ENCODE data around the gene FBXL20. TPM values are rescaled to one million over a fixed set of nuclear protein-coding genes. Genes with fewer than 3 reads are reported as not detected.

Gene FBXL20
- total and polyA plus RNA-seq, 2 donors (not counting 1 experiment from before 2014, with no cell fraction given), result 7.6 to 14.5 TPM

DNA sequence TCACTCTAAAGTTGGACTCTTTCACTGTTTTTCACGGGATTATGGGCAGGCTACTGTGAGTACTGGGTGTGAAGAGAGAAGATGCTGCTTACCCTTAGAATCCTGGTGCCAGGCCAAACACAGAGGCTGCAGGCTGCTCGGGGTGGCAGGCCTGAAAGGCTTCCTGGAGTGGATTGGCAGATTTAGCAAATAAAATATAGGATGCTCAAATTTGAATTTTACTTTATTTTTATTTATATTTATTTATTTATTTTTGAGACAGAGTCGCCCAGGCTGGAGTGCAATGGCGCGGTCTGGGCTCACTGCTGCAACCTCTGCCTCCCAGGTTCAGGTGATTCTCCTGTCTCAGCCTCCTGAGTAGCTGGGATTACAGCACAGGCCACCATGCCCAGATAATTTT is 160.8 kb downstream of the FBXL20 start:
- Histone ChIP-seq H3K27ac (ENCODE audit: insufficient read depth, low read length) (no peak overlapping the region), H3K27me3 (ENCODE audit: control insufficient read depth, insufficient read depth, low read length) (peaks cover 12% of the 10 kb centered on the region), H3K36me3 (ENCODE audit: control insufficient read depth, insufficient read depth, low read length) (no peaks in the 10 kb centered on the region), H3K9me3 (ENCODE audit: control insufficient read depth, insufficient read depth, low read depth, low read length) (no peaks in the 10 kb centered on the region), H3K4me3 (replicated peaks in 1 of 4; ENCODE audit: control extremely low read depth in 1 of 4, insufficient read depth in 1 of 4, low read depth in 3 of 4, low read length in 4 of 4) (no peak overlapping the region), H3K9ac (ENCODE audit: insufficient read depth, low read length) (no peak overlapping the region), H3K4me1 (ENCODE audit: control insufficient read depth, extremely low read depth, insufficient read depth, low read length) (no peaks in the 10 kb centered on the region), H4K20me1 (ENCODE audit: control insufficient read depth, extremely low read depth, insufficient read depth, low read length) (no peaks in the 10 kb centered on the region), H3K4me2 (ENCODE audit: extremely low read depth, insufficient read depth, low read length) (no peak overlapping the region), H3K79me2 (ENCODE audit: control insufficient read depth, insufficient read depth, low read length) (no peaks in the 10 kb centered on the region), H2AFZ (ENCODE audit: low read length) (no peak overlapping the region)
- DNase-seq (ENCODE audit: low read depth in 2 of 2), result no peak
- no peak for TF ChIP-seq EZH2 (IDR thresholded peaks at IDR 0.05; ENCODE audit: low read length, missing control alignments)
- TF ChIP-seq, protein P1, sequence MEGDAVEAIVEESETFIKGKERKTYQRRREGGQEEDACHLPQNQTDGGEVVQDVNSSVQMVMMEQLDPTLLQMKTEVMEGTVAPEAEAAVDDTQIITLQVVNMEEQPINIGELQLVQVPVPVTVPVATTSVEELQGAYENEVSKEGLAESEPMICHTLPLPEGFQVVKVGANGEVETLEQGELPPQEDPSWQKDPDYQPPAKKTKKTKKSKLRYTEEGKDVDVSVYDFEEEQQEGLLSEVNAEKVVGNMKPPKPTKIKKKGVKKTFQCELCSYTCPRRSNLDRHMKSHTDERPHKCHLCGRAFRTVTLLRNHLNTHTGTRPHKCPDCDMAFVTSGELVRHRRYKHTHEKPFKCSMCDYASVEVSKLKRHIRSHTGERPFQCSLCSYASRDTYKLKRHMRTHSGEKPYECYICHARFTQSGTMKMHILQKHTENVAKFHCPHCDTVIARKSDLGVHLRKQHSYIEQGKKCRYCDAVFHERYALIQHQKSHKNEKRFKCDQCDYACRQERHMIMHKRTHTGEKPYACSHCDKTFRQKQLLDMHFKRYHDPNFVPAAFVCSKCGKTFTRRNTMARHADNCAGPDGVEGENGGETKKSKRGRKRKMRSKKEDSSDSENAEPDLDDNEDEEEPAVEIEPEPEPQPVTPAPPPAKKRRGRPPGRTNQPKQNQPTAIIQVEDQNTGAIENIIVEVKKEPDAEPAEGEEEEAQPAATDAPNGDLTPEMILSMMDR (conservative IDR thresholded peaks at IDR 0.05 in 1 of 2, IDR thresholded peaks at IDR 0.05 in 1 of 2; ENCODE audit: low read depth in 1 of 2, low read length in 2 of 2), result no peak

GRCh38 chr17:39239640-39240314 is 161.6 kb downstream of the FBXL20 start:
- no peak for TF ChIP-seq EZH2 (IDR thresholded peaks at IDR 0.05; ENCODE audit: low read length, missing control alignments)
- TF ChIP-seq, protein P1 (conservative IDR thresholded peaks at IDR 0.05 in 1 of 2, IDR thresholded peaks at IDR 0.05 in 1 of 2; ENCODE audit: low read depth in 1 of 2, low read length in 2 of 2), result peak; percentile 23 to 50
- no peak for DNase-seq (ENCODE audit: low read depth in 2 of 2)
- H3K79me2 ChIP-seq (ENCODE audit: control insufficient read depth, insufficient read depth, low read length), result no peaks in the 10 kb centered on the region
- H2AFZ ChIP-seq (ENCODE audit: low read length), result no peak overlapping the region
- no peak overlapping the region for H3K4me3 ChIP-seq (replicated peaks in 1 of 4; ENCODE audit: control extremely low read depth in 1 of 4, insufficient read depth in 1 of 4, low read depth in 3 of 4, low read length in 4 of 4)
- H3K9ac ChIP-seq (ENCODE audit: insufficient read depth, low read length), result no peak overlapping the region
- peaks cover 12% of the 10 kb centered on the region for H3K27me3 ChIP-seq (ENCODE audit: control insufficient read depth, insufficient read depth, low read length)
- H3K4me1 ChIP-seq (ENCODE audit: control insufficient read depth, extremely low read depth, insufficient read depth, low read length), result no peaks in the 10 kb centered on the region
- no peaks in the 10 kb centered on the region for H4K20me1 ChIP-seq (ENCODE audit: control insufficient read depth, extremely low read depth, insufficient read depth, low read length)
- H3K4me2 ChIP-seq (ENCODE audit: extremely low read depth, insufficient read depth, low read length), result no peak overlapping the region
- H3K27ac ChIP-seq (ENCODE audit: insufficient read depth, low read length), result no peak overlapping the region
- no peaks in the 10 kb centered on the region for H3K36me3 ChIP-seq (ENCODE audit: control insufficient read depth, insufficient read depth, low read length)
- H3K9me3 ChIP-seq (ENCODE audit: control insufficient read depth, insufficient read depth, low read depth, low read length), result no peaks in the 10 kb centered on the region

- TF ChIP-seq, protein P1 (conservative IDR thresholded peaks at IDR 0.05 in 1 of 2, IDR thresholded peaks at IDR 0.05 in 1 of 2; ENCODE audit: low read depth in 1 of 2, low read length in 2 of 2), result no peak
- TF ChIP-seq EZH2 (IDR thresholded peaks at IDR 0.05; ENCODE audit: low read length, missing control alignments), result no peak
- no peaks in the 10 kb centered on the region for H4K20me1 ChIP-seq (ENCODE audit: control insufficient read depth, extremely low read depth, insufficient read depth, low read length)
- no peaks in the 10 kb centered on the region for H3K9me3 ChIP-seq (ENCODE audit: control insufficient read depth, insufficient read depth, low read depth, low read length)
- H3K9ac ChIP-seq (ENCODE audit: insufficient read depth, low read length), result no peak overlapping the region
- no peaks in the 10 kb centered on the region for H3K4me1 ChIP-seq (ENCODE audit: control insufficient read depth, extremely low read depth, insufficient read depth, low read length)
- no peak for DNase-seq (ENCODE audit: low read depth in 2 of 2)
- H3K27ac ChIP-seq (ENCODE audit: insufficient read depth, low read length), result no peak overlapping the region
- no peak overlapping the region for H2AFZ ChIP-seq (ENCODE audit: low read length)
- peaks cover 12% of the 10 kb centered on the region for H3K27me3 ChIP-seq (ENCODE audit: control insufficient read depth, insufficient read depth, low read length)
- H3K36me3 ChIP-seq (ENCODE audit: control insufficient read depth, insufficient read depth, low read length), result no peaks in the 10 kb centered on the region
- no peaks in the 10 kb centered on the region for H3K79me2 ChIP-seq (ENCODE audit: control insufficient read depth, insufficient read depth, low read length)
- no peak overlapping the region for H3K4me2 ChIP-seq (ENCODE audit: extremely low read depth, insufficient read depth, low read length)
- H3K4me3 ChIP-seq (replicated peaks in 1 of 4; ENCODE audit: control extremely low read depth in 1 of 4, insufficient read depth in 1 of 4, low read depth in 3 of 4, low read length in 4 of 4), result no peak overlapping the region
Measured at GRCh38 chr17:39238311-39238972, 163.0 kb downstream of the FBXL20 start.

All from fibroblast of lung (primary cell).